ENCODE data around the gene SMKR1.

DNA sequence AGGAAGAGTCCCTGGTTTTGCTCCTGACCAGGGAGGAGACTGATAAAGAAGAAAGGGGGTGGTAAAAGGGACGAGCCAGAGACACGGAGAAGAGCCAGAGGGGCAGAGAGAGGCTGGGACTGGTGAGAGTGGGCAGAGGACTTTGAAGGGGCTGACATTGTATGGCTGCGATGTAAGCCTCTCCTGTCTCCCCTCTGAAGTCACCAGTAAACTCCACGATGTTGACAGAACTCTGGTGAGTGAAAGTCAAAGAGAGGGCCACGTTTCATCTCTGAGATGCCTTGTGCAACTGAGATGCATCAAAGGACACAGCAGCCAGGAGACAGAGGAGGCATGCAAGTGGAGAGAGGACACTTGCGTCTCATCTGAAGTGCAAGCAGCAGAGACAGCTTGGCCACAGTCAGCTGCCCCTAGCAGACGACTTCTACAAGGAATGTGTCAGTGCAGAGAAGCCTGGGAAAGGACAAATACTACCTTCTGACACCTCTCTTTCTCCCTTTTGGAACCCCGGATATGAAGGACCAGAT is 54.3 kb downstream of the SMKR1 start:
- TF ChIP-seq CTCF (IDR thresholded peaks at IDR 0.05) = no peak
- TF ChIP-seq POLR2A (IDR thresholded peaks at IDR 0.05) = no peak
